GM19351 (cell line): ENCODE results near the gene TTC36.
"Not testable (repeated sequence)": the region's sequence is repeated elsewhere in the genome, so short reads cannot be mapped to it uniquely, and the experiment has no call there.

Source experiments
- ATAC-seq: cut with Tn5 transposase; IDR thresholded peaks from one replicate; pipeline ENCODE4 v1.9.1; 2021; ENCODE audit warnings: mild to moderate bottlenecking, moderate library complexity; ENCODE audit not compliant: unreplicated experiment

TTC36 gene, protein sequence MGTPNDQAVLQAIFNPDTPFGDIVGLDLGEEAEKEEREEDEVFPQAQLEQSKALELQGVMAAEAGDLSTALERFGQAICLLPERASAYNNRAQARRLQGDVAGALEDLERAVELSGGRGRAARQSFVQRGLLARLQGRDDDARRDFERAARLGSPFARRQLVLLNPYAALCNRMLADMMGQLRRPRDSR

GRCh38 chr11:118527109-118527508, at the start of gene TTC36:
TTC36 (plus strand) TSS chr11:118527474; CDS start chr11:118527495, 21 bp downstream.
- no peak for ATAC-seq

DNA sequence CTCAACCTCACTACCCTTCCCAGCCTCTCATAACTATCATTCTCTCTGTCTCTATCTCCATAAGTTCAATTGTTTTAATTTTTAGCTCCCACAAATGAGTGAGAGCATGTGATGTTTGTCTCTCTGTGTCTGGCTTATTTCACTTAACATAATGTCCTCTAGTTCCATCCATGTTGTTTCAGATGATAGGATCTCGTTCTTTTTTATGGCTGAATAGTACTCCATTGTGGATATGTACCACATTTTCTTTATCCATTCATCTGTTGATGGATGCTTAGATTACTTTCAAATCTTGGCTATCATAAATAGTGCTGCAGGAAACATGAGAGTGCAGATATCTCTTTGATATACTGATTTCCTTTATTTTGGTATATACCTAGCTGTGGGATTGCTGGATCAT, 46.0 kb upstream of the TTC36 start:
- not testable (repeated sequence) for ATAC-seq

DNA sequence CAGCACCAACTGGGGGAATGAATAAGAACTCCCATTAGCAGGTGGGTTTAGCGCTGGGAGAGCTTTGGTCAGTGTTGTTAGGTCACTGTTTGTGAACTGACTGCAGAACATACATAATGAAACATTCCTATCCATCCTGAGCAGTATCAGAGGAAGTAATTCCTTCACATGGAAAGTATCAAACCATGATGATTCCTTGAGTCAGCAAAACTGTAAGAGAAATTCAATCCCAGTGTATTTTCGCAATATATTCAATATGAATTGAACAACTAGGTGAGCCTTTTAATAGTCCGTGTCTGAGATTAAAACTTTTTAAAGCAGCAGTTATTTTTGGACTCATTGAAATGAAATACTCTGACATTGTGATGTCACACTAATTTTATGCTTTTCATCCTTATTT, 42.9 kb upstream of the TTC36 start:
- no peak for ATAC-seq

- no peak for ATAC-seq
Measured at GRCh38 chr11:118485273-118485672, 42.0 kb upstream of the TTC36 start.

DNA sequence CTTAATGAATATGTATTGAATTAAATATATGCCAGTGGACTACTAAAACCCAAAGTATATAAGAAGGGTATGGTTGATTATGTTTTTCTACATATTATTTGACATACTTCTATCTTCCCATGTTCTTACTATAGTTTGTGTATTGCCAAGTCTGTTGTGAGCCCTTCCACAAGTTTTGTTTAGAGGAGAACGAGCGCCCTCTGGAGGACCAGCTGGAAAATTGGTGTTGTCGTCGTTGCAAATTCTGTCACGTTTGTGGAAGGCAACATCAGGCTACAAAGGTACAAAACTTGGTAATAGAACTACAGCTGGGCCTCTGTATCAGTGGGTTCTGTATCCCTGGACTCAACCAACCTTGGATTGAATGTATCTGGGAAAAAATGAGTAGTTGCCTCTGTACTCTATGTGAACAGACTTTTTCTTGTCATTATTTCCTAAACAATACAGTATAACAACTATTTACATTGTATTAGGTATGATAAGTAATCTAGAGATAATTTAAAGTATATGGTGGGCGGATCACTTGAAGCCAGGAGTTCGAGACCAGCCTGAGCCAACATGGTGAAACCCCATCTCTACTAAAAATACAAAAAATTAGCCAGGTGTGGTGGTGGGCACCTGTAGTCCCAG, 38.7 kb upstream of the TTC36 start:
- ATAC-seq, result no peak

DNA sequence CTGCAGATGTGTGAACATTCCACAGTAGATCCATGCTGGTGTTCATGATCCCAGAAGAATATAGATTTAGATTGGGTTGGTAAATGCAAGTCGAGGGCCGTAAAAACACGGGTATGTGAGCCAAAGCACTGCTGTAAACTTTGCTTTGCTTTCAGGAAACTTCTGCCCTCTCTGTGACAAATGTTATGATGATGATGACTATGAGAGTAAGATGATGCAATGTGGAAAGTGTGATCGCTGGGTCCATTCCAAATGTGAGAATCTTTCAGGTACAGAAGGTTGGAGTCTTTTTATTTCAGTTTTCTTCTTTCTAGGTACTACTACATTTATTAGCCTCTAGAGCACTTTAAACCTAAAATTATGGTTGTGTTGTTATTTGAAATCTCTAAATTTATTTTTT, 36.2 kb upstream of the TTC36 start:
- ATAC-seq, result no peak

DNA sequence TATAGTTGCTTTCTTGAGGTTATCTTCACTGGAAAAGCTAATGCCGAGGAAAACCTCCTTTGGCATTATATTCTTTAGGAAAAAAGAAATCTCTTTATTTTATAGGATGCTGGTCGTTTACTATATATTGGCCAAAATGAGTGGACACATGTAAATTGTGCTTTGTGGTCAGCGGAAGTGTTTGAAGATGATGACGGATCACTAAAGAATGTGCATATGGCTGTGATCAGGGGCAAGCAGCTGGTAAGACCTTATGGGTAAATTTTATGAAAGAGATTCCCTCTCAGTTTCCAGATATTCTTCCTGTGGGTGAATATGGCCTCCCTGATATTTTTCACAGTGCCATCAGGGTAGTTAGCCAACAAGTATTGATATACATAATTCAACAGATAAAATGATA, 29.4 kb upstream of the TTC36 start:
- no peak for ATAC-seq

- ATAC-seq, result no peak
Measured at GRCh38 chr11:118503216-118503615, 24.1 kb upstream of the TTC36 start.

DNA sequence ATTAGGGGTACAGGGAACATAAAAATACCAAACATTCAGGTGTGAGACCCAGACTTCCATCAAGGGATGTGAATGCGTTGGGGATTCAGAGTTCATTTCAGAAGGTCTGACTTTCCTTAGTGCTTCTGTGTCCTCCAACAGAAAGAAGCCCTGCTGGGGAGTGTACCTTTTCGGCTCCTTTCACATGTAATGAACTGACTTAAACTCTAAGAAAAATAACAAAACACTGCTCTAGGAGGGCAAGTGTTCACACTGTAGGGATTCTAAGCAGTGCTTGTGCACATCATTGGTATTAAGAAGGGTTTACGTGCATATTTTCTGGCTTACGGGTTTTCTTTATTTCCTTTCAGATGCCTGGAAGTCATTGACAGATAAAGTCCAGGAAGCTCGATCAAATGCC, 15.7 kb upstream of the TTC36 start:
- no peak for ATAC-seq

DNA sequence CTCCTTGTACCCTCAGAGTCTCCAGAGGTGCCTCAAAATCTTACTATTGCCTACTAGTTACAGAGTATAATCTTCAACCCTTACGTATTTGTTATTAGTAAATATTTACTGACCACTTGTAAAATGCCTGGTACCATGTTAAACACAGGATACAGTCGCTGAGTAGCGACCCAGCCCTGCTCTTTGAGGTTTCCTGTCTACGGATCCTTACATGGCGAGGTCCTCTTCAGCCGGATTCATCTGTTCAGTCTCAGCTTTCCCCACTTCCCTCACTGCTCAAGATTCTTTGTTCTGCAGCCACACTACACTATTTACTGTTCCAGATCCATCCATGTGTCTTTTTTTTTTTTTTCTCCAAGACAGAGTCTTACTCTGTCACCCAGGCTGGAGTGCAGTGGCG, 13.2 kb upstream of the TTC36 start:
- no peak for ATAC-seq

- no peak for ATAC-seq
Measured at GRCh38 chr11:118519549-118519948, 7.7 kb upstream of the TTC36 start.

- ATAC-seq, result no peak
Measured at GRCh38 chr11:118521892-118522311, 5.4 kb upstream of the TTC36 start.

GRCh38 chr11:118522571-118523072, 4.7 kb upstream of the TTC36 start:
- ATAC-seq, result no peak

DNA sequence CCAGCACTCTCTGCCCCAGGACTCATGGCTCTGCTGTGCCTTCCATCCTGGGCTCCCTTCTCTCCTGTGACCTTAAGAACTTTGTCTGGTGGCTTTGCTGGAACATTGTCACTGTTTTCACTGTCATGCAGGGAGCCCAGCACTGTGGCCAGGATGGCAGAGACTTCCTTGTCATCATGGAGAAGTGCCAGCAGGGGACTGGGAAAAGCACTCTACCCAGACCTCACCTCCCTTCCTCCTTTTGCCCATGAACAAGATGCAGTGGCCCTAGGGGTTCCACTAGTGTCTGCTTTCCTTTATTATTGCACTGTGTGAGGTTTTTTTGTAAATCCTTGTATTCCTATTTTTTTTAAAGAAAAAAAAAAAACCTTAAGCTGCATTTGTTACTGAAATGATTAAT, 2.9 kb upstream of the TTC36 start:
- ATAC-seq, result no peak

- ATAC-seq, result no peak
Measured at GRCh38 chr11:118524757-118525470, 2.4 kb upstream of the TTC36 start.

DNA sequence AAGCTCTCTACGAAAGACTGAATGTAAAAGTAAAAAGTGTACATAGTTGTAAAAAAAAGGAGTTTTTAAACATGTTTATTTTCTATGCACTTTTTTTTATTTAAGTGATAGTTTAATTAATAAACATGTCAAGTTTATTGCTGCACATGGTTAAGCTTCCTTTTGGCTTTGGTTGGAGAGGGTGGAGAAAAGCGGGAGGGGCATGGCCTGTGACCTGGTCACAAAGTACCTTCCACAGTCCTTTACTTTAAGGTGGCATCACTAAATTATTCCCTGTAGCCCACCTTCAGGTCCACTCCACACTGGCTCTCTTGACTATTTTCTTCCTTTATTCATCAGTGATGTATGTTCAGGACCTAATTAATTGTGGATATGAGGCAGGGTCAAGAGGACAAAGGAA, 586 bp upstream of the TTC36 start:
- no peak for ATAC-seq

GRCh38 chr11:118528511-118528910, 1.2 kb downstream of the TTC36 start:
- ATAC-seq, result no peak

- ATAC-seq, result no peak
Measured at GRCh38 chr11:118529584-118530175, 2.4 kb downstream of the TTC36 start.

DNA sequence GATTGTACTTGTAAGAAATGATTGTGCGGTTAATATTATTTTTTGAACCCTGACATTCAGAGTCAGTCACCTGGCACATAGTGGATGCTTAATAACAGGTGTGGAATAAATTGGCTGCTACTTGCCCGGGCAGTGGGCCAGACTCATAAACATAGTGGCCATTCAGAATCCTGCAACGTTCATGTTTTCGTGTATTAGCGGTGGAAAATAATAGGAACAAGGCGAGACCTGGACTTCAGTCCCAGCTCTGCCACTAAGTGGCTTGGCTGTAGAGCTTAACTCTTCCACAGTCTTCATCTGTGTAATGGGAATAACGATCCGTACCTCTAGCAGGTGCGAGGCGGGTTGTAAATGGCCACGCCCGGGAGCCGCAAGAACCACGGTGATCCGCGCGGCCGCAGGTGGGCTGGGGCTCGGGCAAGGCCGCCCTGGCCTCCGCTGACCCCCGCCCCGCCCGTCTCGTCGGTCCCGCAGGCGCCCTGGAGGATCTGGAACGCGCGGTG, 3.0 kb downstream of the TTC36 start:
- peak; percentile 13 for ATAC-seq

GRCh38 chr11:118530683-118531596, 3.7 kb downstream of the TTC36 start, which contains the start of gene TMEM25:
TMEM25 (plus strand) TSS chr11:118531192; CDS start chr11:118531802, 610 bp downstream.
- ATAC-seq, result peak; percentile 80
